Measurements from ENCODE around the gene HACL1. TPM values are rescaled to one million over a fixed set of nuclear protein-coding genes. Genes with fewer than 3 reads are reported as not detected.

HACL1 gene
- total RNA-seq, 1 donor = 39.3 TPM

- H3K4me3 ChIP-seq (ENCODE audit: low read length) = no peak overlapping the region
- peaks cover 17% of the 10 kb centered on the region for H3K4me1 ChIP-seq (ENCODE audit: insufficient read depth, low read length)
- H3K9me3 ChIP-seq (ENCODE audit: low read depth, low read length) = no peaks in the 10 kb centered on the region
- no peaks in the 10 kb centered on the region for H3K27me3 ChIP-seq (ENCODE audit: insufficient read depth, low read length)
Measured at GRCh38 chr3:15575446-15575845, 25.9 kb downstream of the HACL1 start.

GRCh38 chr3:15572138-15572537 is 29.2 kb downstream of the HACL1 start:
- peaks cover 2% of the 10 kb centered on the region for H3K4me1 ChIP-seq (ENCODE audit: insufficient read depth, low read length)
- no peak overlapping the region for H3K4me3 ChIP-seq (ENCODE audit: low read length)
- no peaks in the 10 kb centered on the region for H3K27me3 ChIP-seq (ENCODE audit: insufficient read depth, low read length)
- no peaks in the 10 kb centered on the region for H3K9me3 ChIP-seq (ENCODE audit: low read depth, low read length)

GRCh38 chr3:15563190-15563589 is 38.2 kb downstream of the HACL1 start:
- Histone ChIP-seq H3K9me3 (ENCODE audit: low read depth, low read length) (no peaks in the 10 kb centered on the region), H3K4me3 (ENCODE audit: low read length) (no peak overlapping the region), H3K4me1 (ENCODE audit: insufficient read depth, low read length) (no peaks in the 10 kb centered on the region), H3K27me3 (ENCODE audit: insufficient read depth, low read length) (no peaks in the 10 kb centered on the region)

- Histone ChIP-seq H3K9me3 (ENCODE audit: low read depth, low read length) (no peaks in the 10 kb centered on the region), H3K4me3 (ENCODE audit: low read length) (no peak overlapping the region), H3K4me1 (ENCODE audit: insufficient read depth, low read length) (peaks cover 4% of the 10 kb centered on the region), H3K27me3 (ENCODE audit: insufficient read depth, low read length) (no peaks in the 10 kb centered on the region)
Measured at GRCh38 chr3:15562560-15562959, 38.8 kb downstream of the HACL1 start.

GRCh38 chr3:15558581-15558980 is 42.8 kb downstream of the HACL1 start:
- H3K27me3 ChIP-seq (ENCODE audit: insufficient read depth, low read length) = no peaks in the 10 kb centered on the region

GRCh38 chr3:15557511-15557946 is 43.8 kb downstream of the HACL1 start:
- Histone ChIP-seq H3K4me3 (ENCODE audit: low read length) (no peak overlapping the region), H3K9me3 (ENCODE audit: low read depth, low read length) (no peaks in the 10 kb centered on the region), H3K4me1 (ENCODE audit: insufficient read depth, low read length) (peaks cover 30% of the 10 kb centered on the region), H3K27me3 (ENCODE audit: insufficient read depth, low read length) (no peaks in the 10 kb centered on the region)

More at GRCh38 chr3:15558581-15558980, 42.8 kb downstream of the HACL1 start:
- H3K9me3 ChIP-seq (ENCODE audit: low read depth, low read length) = no peaks in the 10 kb centered on the region
- H3K4me3 ChIP-seq (ENCODE audit: low read length) = no peak overlapping the region
- H3K4me1 ChIP-seq (ENCODE audit: insufficient read depth, low read length) = peaks cover 30% of the 10 kb centered on the region

GRCh38 chr3:15556512-15556911 is 44.9 kb downstream of the HACL1 start:
- Histone ChIP-seq H3K4me3 (ENCODE audit: low read length) (no peak overlapping the region), H3K9me3 (ENCODE audit: low read depth, low read length) (no peaks in the 10 kb centered on the region), H3K4me1 (ENCODE audit: insufficient read depth, low read length) (peaks cover 30% of the 10 kb centered on the region), H3K27me3 (ENCODE audit: insufficient read depth, low read length) (no peaks in the 10 kb centered on the region)

GRCh38 chr3:15553749-15554148 is 47.6 kb downstream of the HACL1 start:
- H3K4me3 ChIP-seq (ENCODE audit: low read length) = no peak overlapping the region
- H3K27me3 ChIP-seq (ENCODE audit: insufficient read depth, low read length) = no peaks in the 10 kb centered on the region
- H3K9me3 ChIP-seq (ENCODE audit: low read depth, low read length) = no peaks in the 10 kb centered on the region
- H3K4me1 ChIP-seq (ENCODE audit: insufficient read depth, low read length) = peaks cover 30% of the 10 kb centered on the region

- H3K4me1 ChIP-seq (ENCODE audit: insufficient read depth, low read length) = peaks cover 20% of the 10 kb centered on the region
- no peaks in the 10 kb centered on the region for H3K9me3 ChIP-seq (ENCODE audit: low read depth, low read length)
- H3K4me3 ChIP-seq (ENCODE audit: low read length) = no peak overlapping the region
- no peaks in the 10 kb centered on the region for H3K27me3 ChIP-seq (ENCODE audit: insufficient read depth, low read length)
Measured at GRCh38 chr3:15551902-15552301, 49.5 kb downstream of the HACL1 start.

GRCh38 chr3:15549846-15550245 is 51.5 kb downstream of the HACL1 start:
- Histone ChIP-seq H3K4me3 (ENCODE audit: low read length) (no peak overlapping the region), H3K9me3 (ENCODE audit: low read depth, low read length) (peaks cover 5% of the 10 kb centered on the region)

GRCh38 chr3:15542614-15543013 is 58.8 kb downstream of the HACL1 start:
- H3K9me3 ChIP-seq (ENCODE audit: low read depth, low read length) = peaks cover 5% of the 10 kb centered on the region
- peaks cover 2% of the 10 kb centered on the region for H3K4me1 ChIP-seq (ENCODE audit: insufficient read depth, low read length)
- no peak overlapping the region for H3K4me3 ChIP-seq (ENCODE audit: low read length)
- no peaks in the 10 kb centered on the region for H3K27me3 ChIP-seq (ENCODE audit: insufficient read depth, low read length)

More at GRCh38 chr3:15549846-15550245, 51.5 kb downstream of the HACL1 start:
- Histone ChIP-seq H3K4me1 (ENCODE audit: insufficient read depth, low read length) (peaks cover 2% of the 10 kb centered on the region), H3K27me3 (ENCODE audit: insufficient read depth, low read length) (no peaks in the 10 kb centered on the region)

- H3K27me3 ChIP-seq (ENCODE audit: insufficient read depth, low read length) = no peaks in the 10 kb centered on the region
- H3K4me3 ChIP-seq (ENCODE audit: low read length) = no peak overlapping the region
- H3K9me3 ChIP-seq (ENCODE audit: low read depth, low read length) = peaks cover 3% of the 10 kb centered on the region
- H3K4me1 ChIP-seq (ENCODE audit: insufficient read depth, low read length) = peaks cover 7% of the 10 kb centered on the region
Measured at GRCh38 chr3:15541371-15541770, 60.0 kb downstream of the HACL1 start.

- no peak overlapping the region for H3K4me3 ChIP-seq (ENCODE audit: low read length)
- H3K4me1 ChIP-seq (ENCODE audit: insufficient read depth, low read length) = peaks cover 19% of the 10 kb centered on the region
- no peaks in the 10 kb centered on the region for H3K27me3 ChIP-seq (ENCODE audit: insufficient read depth, low read length)
Measured at GRCh38 chr3:15539066-15539465, 62.3 kb downstream of the HACL1 start.

GRCh38 chr3:15538345-15538744 is 63.0 kb downstream of the HACL1 start:
- no peaks in the 10 kb centered on the region for H3K27me3 ChIP-seq (ENCODE audit: insufficient read depth, low read length)
- H3K4me3 ChIP-seq (ENCODE audit: low read length) = no peak overlapping the region
- H3K4me1 ChIP-seq (ENCODE audit: insufficient read depth, low read length) = peaks cover 19% of the 10 kb centered on the region
- H3K9me3 ChIP-seq (ENCODE audit: low read depth, low read length) = no peaks in the 10 kb centered on the region

More at GRCh38 chr3:15539066-15539465, 62.3 kb downstream of the HACL1 start:
- no peaks in the 10 kb centered on the region for H3K9me3 ChIP-seq (ENCODE audit: low read depth, low read length)

- peaks cover 19% of the 10 kb centered on the region for H3K4me1 ChIP-seq (ENCODE audit: insufficient read depth, low read length)
- H3K9me3 ChIP-seq (ENCODE audit: low read depth, low read length) = no peaks in the 10 kb centered on the region
- no peaks in the 10 kb centered on the region for H3K27me3 ChIP-seq (ENCODE audit: insufficient read depth, low read length)
- H3K4me3 ChIP-seq (ENCODE audit: low read length) = no peak overlapping the region
Measured at GRCh38 chr3:15536856-15537255, 64.5 kb downstream of the HACL1 start.

GRCh38 chr3:15535732-15536131 is 65.6 kb downstream of the HACL1 start:
- Histone ChIP-seq H3K4me1 (ENCODE audit: insufficient read depth, low read length) (peaks cover 19% of the 10 kb centered on the region), H3K9me3 (ENCODE audit: low read depth, low read length) (no peaks in the 10 kb centered on the region), H3K27me3 (ENCODE audit: insufficient read depth, low read length) (no peaks in the 10 kb centered on the region), H3K4me3 (ENCODE audit: low read length) (no peak overlapping the region)

All from mononuclear cell (primary cell).